GM12864 (cell line): ENCODE measurements around the gene ADAMTS5.

Source experiments
- DNase-seq: peaks from one replicate; pipeline ENCODE4 v3.0.0-alpha.2; 2011; ENCODE audit warnings: low read depth
- H3K4me3 ChIP-seq: 2 replicates; pipeline ENCODE4 v1.5.1; 2011; ENCODE audit warnings: mild to moderate bottlenecking, low read depth, low read length, control low read depth
- TF ChIP-seq, protein P1 (sequence below): IDR thresholded peaks from 2 replicates; pipeline ENCODE4 v1.5.1; 2011; ENCODE audit warnings: low read depth, mild to moderate bottlenecking, moderate library complexity, low read length, control low read depth, inconsistent platforms; ENCODE audit errors: missing control alignments

Gene ADAMTS5

DNA sequence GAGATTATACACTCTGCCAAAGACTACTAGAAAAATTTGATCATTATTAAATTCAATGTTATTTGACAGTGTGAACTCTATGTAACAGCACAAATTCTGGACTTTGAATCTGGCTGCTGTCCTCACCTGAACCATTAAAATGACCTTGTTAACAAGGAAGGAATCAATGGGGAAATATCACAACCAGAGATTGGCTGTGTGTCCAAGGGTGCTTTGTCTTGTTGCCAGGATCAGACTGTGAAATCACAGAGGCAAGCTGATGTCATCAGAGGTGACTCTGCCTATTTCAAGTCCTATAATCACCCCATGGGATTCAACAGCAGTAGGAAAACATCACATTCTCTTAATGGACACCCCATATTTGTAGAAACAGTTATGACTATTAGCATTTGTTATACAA lies 46.8 kb downstream of the ADAMTS5 start:
- TF ChIP-seq, protein P1, sequence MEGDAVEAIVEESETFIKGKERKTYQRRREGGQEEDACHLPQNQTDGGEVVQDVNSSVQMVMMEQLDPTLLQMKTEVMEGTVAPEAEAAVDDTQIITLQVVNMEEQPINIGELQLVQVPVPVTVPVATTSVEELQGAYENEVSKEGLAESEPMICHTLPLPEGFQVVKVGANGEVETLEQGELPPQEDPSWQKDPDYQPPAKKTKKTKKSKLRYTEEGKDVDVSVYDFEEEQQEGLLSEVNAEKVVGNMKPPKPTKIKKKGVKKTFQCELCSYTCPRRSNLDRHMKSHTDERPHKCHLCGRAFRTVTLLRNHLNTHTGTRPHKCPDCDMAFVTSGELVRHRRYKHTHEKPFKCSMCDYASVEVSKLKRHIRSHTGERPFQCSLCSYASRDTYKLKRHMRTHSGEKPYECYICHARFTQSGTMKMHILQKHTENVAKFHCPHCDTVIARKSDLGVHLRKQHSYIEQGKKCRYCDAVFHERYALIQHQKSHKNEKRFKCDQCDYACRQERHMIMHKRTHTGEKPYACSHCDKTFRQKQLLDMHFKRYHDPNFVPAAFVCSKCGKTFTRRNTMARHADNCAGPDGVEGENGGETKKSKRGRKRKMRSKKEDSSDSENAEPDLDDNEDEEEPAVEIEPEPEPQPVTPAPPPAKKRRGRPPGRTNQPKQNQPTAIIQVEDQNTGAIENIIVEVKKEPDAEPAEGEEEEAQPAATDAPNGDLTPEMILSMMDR: no peak
- no peak for DNase-seq
- no peak overlapping the region for H3K4me3 ChIP-seq

DNA sequence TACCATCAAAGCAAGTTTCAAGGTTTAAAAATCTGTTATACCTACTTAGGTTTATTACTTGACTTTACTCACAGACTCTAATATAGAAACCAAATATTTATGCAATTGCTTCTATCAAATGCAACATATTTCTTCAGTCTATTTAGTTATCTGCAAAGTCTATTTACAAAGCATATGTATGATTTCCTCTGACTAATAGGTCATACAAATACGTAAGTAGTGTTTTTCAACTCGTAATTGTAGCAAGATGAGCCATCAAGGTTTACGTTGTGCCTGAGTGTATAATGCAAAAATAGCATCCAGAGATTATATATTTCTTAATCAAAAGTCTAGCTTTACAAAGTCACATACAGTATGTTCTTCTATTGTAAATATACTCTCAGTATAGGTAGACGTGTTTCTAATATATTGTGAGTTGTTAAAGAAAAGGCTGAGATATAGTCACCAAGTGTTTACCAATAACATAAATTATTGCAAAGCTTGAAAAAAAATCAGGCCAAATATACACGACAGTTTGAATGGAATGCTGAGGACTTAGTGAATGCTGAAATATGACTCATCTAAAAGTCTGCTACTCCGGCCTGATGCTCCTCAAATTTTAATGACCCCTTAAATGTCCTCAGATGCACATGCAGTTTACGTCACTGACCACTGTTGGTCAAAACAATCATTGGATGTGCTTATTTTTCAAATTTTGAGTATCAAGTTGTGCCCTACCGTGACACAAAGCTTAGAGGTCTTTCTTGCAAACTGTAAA lies 48.4 kb downstream of the ADAMTS5 start:
- no peak overlapping the region for H3K4me3 ChIP-seq
- TF ChIP-seq, protein P1: no peak
- DNase-seq: no peak

DNA sequence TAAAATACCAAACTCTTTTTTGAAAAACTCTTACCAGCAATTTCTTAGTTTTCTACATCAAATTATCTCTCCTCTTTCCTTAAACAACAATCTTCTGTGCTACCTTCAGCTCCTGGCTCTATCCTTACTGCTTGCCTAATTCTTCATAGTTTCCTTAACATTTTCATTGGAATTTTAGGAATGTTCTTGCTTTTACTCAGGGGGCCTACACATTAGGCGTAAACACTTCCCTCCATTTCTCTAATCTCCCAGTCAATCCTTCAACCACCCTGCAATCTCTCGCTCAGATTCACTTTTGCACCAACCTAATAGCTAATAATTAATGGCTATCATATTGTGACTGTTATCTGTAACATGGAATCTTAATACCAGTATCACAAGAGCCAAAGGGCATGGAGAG lies 50.1 kb downstream of the ADAMTS5 start:
- TF ChIP-seq, protein P1: no peak
- no peak overlapping the region for H3K4me3 ChIP-seq
- no peak for DNase-seq

DNA sequence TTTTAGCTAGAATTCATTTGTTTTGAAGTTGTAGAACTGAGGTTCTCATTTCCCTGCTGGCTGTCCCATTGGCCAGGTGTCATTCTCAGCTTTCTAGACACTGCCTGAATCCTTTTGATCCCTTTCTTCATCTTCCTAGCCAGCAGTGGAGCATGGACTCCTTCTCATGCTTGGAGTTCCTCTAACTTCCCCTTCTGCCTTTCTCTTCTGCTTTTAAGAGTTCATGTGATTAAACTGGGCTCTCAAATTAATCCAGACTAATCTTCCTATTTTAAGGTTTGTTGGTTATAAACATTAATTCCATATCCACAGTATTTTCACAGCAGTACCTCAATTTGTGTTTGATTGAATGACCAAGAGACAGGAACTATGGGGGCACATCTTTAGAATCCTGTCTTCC lies 52.3 kb downstream of the ADAMTS5 start:
- TF ChIP-seq, protein P1: no peak
- no peak for DNase-seq
- no peak overlapping the region for H3K4me3 ChIP-seq

DNA sequence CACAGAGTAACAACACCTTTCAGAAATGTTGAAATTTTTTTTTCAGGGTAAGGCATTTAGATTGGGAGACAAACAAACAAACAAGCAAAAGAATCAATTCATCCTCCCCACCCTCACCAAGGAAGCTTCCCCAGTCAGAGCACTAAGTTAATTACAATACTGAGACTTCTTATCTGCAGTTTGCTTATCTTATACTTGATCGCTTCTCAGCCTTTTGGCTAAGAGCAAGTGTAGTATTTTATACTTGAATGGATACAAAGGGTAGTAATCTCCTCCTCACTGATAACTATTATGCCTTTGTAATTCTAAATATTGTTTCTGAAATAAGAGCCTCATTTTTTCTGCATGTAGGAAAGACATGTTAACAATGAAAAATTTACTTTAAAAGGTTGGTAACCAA lies 54.4 kb downstream of the ADAMTS5 start:
- TF ChIP-seq, protein P1: no peak
- DNase-seq: no peak

DNA sequence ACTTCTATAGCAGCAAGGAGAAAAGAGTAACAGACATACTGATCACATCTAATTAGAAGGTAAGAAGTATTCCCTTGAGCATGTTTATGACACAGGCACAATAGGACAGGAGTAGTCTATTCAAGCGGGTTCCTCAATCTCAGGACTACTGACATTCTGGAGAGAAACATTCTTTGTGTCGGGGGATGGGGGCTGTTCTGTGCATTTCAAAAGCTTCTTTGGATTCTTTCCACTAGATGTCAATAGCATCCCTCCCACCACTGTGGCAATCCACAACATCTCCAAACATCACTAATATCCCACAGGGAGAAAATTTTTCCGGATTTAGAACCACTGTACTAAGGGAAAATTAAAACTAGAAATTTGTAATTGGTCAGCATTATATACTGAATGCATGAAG lies 56.9 kb downstream of the ADAMTS5 start:
- no peak for DNase-seq
- TF ChIP-seq, protein P1: no peak
- no peak overlapping the region for H3K4me3 ChIP-seq

More for the DNA sequence above, 54.4 kb downstream of the ADAMTS5 start:
- no peak overlapping the region for H3K4me3 ChIP-seq

DNA sequence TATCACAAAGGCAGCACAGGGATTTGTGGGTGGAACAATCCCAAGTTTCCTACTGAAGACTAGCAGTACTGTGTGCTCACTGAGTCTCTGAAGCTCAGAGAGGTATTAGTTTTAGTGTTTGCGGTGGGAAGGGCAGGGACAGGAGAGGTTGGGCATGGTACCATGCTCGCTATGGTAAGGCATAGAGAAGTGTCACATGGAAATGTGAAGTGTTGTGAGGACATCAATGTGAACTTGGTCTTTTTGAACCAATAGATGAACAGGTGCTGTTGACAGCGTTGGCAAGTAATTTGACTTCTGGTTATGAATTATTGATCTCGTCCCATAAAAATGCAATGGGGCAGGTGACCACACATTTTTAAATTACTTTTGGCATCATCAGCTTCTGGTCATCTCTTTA lies 65.9 kb downstream of the ADAMTS5 start:
- TF ChIP-seq, protein P1: no peak
- H3K4me3 ChIP-seq: no peak overlapping the region
- DNase-seq: no peak
